ENCODE data around the gene SOWAHA. TPM values are rescaled to one million over a fixed set of nuclear protein-coding genes. Genes with fewer than 3 reads are reported as not detected.

SOWAHA gene
- total RNA-seq, 1 experiment from 2014 or later, result 0.21 TPM

GRCh38 chr5:132773601-132774355 lies 39.3 kb upstream of the SOWAHA start:
- Histone ChIP-seq H3K4me3 (ENCODE audit: insufficient read depth, low read depth, low read length) (no peak overlapping the region), H3K36me3 (replicated peaks; ENCODE audit: control insufficient read depth, insufficient read depth, low read length) (no peaks in the 10 kb centered on the region), H3K27me3 (ENCODE audit: control insufficient read depth, insufficient read depth, low read length) (peaks cover 26% of the 10 kb centered on the region)
- DNase-seq, result peak; percentile 16

GRCh38 chr5:132774406-132774805 lies 38.7 kb upstream of the SOWAHA start:
- peak; percentile 15 for DNase-seq
- peaks cover 29% of the 10 kb centered on the region for H3K27me3 ChIP-seq (ENCODE audit: control insufficient read depth, insufficient read depth, low read length)
- no peaks in the 10 kb centered on the region for H3K36me3 ChIP-seq (replicated peaks; ENCODE audit: control insufficient read depth, insufficient read depth, low read length)
- H3K4me3 ChIP-seq (ENCODE audit: insufficient read depth, low read depth, low read length), result no peak overlapping the region

DNA sequence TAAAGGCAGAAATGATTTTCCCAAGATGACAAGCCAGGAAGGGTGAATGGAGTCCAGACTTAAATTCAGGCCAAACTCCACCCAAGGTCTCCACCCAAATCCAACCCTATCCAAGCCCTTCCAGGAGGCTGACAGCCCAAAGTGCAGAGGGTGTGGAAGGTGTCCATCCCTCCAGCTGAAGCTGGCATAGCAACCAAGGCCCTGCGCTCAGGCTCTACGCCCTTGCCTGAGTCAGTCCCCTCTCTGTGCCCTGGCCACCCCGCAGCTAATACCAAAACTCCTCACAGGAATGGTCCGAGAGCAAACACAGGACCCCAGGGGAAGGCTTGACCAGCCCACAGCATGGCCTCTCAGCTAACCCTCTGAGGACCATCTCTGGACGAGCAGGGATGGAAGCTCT lies 38.2 kb upstream of the SOWAHA start:
- DNase-seq, result peak; percentile 11
- Histone ChIP-seq H3K27me3 (ENCODE audit: control insufficient read depth, insufficient read depth, low read length) (peaks cover 32% of the 10 kb centered on the region), H3K4me3 (ENCODE audit: insufficient read depth, low read depth, low read length) (no peak overlapping the region), H3K36me3 (replicated peaks; ENCODE audit: control insufficient read depth, insufficient read depth, low read length) (no peaks in the 10 kb centered on the region)

DNA sequence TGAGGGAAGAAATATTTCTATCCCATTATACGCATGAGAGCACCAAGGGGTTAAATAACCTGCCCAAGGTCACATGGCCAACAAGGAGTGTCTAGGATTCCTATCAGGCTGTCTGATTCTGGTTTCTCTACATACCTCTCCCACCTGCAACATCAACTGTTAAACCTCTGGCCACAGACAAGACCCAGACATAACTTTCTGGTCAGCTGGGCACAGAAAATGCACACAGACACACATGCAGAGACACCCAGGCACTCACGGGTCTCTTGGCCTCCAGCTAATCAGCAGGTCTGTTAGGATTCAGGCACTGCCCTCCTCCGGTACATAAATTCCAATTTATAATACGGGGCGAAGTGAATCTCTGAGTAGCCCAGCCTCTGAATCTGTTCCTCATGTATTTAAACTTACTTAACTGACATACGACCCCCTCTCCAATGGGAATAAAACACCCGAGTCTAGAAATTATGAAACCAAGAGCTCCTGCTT lies 37.6 kb upstream of the SOWAHA start:
- no peaks in the 10 kb centered on the region for H3K36me3 ChIP-seq (replicated peaks; ENCODE audit: control insufficient read depth, insufficient read depth, low read length)
- peaks cover 34% of the 10 kb centered on the region for H3K27me3 ChIP-seq (ENCODE audit: control insufficient read depth, insufficient read depth, low read length)
- DNase-seq, result peak; percentile 19
- no peak overlapping the region for H3K4me3 ChIP-seq (ENCODE audit: insufficient read depth, low read depth, low read length)

GRCh38 chr5:132776131-132776937 lies 36.8 kb upstream of the SOWAHA start:
- no peaks in the 10 kb centered on the region for H3K36me3 ChIP-seq (replicated peaks; ENCODE audit: control insufficient read depth, insufficient read depth, low read length)
- peak overlapping the region; percentile 63 for H3K4me3 ChIP-seq (ENCODE audit: insufficient read depth, low read depth, low read length)
- peaks cover 34% of the 10 kb centered on the region for H3K27me3 ChIP-seq (ENCODE audit: control insufficient read depth, insufficient read depth, low read length)
- peak; percentile 69 for DNase-seq

DNA sequence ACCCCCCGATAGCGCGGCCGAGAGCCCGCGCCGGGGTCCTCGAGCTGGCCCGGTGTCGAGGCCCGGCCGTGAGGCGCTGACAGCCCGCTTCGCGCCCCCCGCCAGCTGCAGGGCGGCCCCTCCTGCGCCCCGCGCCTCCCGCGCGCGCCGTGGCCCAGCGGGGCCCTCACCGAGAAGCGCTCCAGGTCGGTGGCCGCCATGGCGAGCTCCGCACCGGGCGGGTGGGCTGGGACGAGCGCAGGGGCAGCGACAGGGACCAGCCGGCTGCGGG lies 36.2 kb upstream of the SOWAHA start:
- DNase-seq, result peak; percentile 87
- Histone ChIP-seq H3K4me3 (ENCODE audit: insufficient read depth, low read depth, low read length) (peak overlapping the region; percentile 63), H3K27me3 (ENCODE audit: control insufficient read depth, insufficient read depth, low read length) (peaks cover 35% of the 10 kb centered on the region), H3K36me3 (replicated peaks; ENCODE audit: control insufficient read depth, insufficient read depth, low read length) (no peaks in the 10 kb centered on the region)

DNA sequence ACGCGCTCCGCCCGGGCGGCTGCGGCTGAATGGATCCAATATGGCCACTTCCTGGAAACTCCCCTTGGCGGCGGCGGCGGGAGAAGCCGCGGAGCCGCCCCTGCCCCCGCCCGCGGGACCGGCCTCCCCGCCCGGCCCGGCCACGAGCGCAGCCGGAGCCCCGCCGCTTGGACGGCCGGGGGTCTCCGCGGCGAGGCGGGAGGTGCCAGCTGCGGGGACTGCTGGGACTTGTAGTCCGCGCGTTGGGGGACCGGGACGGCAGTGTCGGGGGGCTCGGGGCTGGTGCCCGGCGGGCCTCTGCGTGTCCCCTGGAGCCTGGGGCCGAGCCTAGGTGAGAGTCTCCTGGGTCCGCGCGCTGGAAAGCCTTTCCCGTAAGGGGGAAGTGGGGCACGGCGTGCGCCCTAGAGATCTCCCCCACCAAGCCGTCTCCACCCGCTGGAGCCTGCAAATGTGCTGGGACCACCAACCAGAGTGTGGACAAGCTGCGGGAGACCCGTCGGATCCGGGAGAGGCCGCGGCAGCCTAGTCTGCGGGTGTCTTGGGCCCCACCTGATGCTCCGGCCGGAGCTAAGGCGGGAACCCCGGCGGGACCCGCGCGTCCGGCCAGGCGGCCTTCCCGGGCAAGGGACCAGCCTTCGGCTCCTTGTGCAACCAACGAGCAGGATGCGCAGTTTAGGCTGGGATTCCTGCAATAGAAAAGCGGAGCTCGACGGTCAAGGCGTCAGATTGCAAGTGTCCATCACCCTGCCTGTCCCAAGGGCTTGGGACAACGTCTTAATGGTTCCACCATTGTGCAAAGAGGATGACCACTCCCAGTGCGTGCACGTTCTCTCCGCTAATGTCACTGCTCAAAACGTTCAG lies 35.7 kb upstream of the SOWAHA start, which contains the start of gene SEPTIN8:
Gene SEPTIN8 (minus strand): TSS at position 31 of the 861 bp plus-strand sequence. CDS start 102 bp downstream, outside the sequence.
- peak; percentile 78 for DNase-seq
- peaks cover 36% of the 10 kb centered on the region for H3K27me3 ChIP-seq (ENCODE audit: control insufficient read depth, insufficient read depth, low read length)
- H3K36me3 ChIP-seq (replicated peaks; ENCODE audit: control insufficient read depth, insufficient read depth, low read length), result no peaks in the 10 kb centered on the region
- H3K4me3 ChIP-seq (ENCODE audit: insufficient read depth, low read depth, low read length), result peak within 1 kb of the TSS; percentile 63

DNA sequence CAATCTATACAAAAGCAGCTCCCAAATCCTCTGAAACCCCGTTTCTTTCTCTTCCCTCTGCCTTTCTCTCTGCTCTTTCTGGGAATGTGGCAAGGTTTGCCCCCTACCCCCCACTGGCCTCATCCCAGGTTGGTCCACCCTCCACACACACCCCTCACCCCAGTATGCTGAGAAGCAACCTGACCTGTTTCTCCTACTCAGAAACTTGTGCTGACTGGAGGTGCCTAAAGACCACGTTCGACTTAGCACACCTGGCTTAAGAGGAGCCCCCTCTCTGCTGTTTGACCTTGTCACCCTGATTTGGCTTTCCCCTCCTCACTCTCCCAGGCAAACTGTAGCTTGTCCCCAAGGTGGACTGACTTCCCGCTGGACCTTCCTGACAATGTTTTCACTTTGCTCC lies 35.0 kb upstream of the SOWAHA start:
- Histone ChIP-seq H3K4me3 (ENCODE audit: insufficient read depth, low read depth, low read length) (no peak overlapping the region), H3K27me3 (ENCODE audit: control insufficient read depth, insufficient read depth, low read length) (peaks cover 36% of the 10 kb centered on the region), H3K36me3 (replicated peaks; ENCODE audit: control insufficient read depth, insufficient read depth, low read length) (no peaks in the 10 kb centered on the region)
- peak; percentile 44 for DNase-seq

- no peak for DNase-seq
- Histone ChIP-seq H3K36me3 (replicated peaks; ENCODE audit: control insufficient read depth, insufficient read depth, low read length) (no peaks in the 10 kb centered on the region), H3K4me3 (ENCODE audit: insufficient read depth, low read depth, low read length) (no peak overlapping the region), H3K27me3 (ENCODE audit: control insufficient read depth, insufficient read depth, low read length) (peaks cover 38% of the 10 kb centered on the region)
Observed at GRCh38 chr5:132778856-132779255, 34.2 kb upstream of the SOWAHA start.

DNA sequence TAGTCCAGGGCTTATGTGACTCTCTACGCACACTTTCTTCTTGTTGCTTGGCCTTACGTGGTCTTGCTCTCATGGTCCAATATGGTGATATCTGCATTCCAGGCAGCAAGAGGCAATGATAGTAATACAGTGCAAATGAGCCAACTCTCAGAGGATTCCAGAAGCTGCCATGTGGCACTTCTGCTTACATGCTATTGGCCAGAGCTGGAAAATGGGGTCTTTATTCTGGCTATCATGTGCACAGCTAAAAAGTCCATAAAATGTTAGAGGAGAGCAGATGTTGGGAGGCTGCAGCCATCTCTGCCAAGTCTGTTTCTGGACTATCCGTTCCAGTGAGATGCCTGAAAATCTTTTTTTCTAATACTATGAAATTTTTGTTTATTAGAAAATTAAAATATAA lies 33.1 kb upstream of the SOWAHA start:
- Histone ChIP-seq H3K27me3 (ENCODE audit: control insufficient read depth, insufficient read depth, low read length) (peaks cover 38% of the 10 kb centered on the region), H3K36me3 (replicated peaks; ENCODE audit: control insufficient read depth, insufficient read depth, low read length) (no peaks in the 10 kb centered on the region), H3K4me3 (ENCODE audit: insufficient read depth, low read depth, low read length) (no peak overlapping the region)
- no peak for DNase-seq

- no peak overlapping the region for H3K4me3 ChIP-seq (ENCODE audit: insufficient read depth, low read depth, low read length)
- H3K27me3 ChIP-seq (ENCODE audit: control insufficient read depth, insufficient read depth, low read length), result peaks cover 35% of the 10 kb centered on the region
Observed at GRCh38 chr5:132780577-132780976, 32.5 kb upstream of the SOWAHA start.

GRCh38 chr5:132781029-132781428 lies 32.1 kb upstream of the SOWAHA start:
- H3K27me3 ChIP-seq (ENCODE audit: control insufficient read depth, insufficient read depth, low read length), result peaks cover 32% of the 10 kb centered on the region
- no peak for DNase-seq
- H3K4me3 ChIP-seq (ENCODE audit: insufficient read depth, low read depth, low read length), result no peak overlapping the region
- H3K36me3 ChIP-seq (replicated peaks; ENCODE audit: control insufficient read depth, insufficient read depth, low read length), result no peaks in the 10 kb centered on the region

More at GRCh38 chr5:132780577-132780976, 32.5 kb upstream of the SOWAHA start:
- H3K36me3 ChIP-seq (replicated peaks; ENCODE audit: control insufficient read depth, insufficient read depth, low read length), result no peaks in the 10 kb centered on the region
- no peak for DNase-seq

DNA sequence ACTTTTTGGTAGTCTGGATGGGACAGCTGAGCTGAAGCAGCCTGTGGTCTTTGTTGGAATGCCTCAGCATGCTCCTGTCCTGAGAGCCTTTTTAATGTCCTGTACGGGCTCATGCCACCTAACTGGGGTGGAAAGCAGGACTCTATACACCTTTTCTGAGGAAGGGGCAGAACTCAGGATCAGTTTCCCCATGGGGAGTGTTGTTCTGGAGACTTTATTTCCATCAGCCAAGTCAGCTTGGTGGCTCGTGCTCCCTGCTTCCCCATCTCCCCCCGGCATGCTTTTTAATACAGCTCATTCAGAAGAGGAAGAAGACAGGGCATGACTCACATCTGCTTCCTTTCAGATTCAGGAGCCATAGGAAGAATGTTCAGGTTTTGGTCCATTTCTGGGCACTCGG lies 31.0 kb upstream of the SOWAHA start:
- DNase-seq, result no peak
- H3K27me3 ChIP-seq (ENCODE audit: control insufficient read depth, insufficient read depth, low read length), result peaks cover 25% of the 10 kb centered on the region
- no peaks in the 10 kb centered on the region for H3K36me3 ChIP-seq (replicated peaks; ENCODE audit: control insufficient read depth, insufficient read depth, low read length)
- H3K4me3 ChIP-seq (ENCODE audit: insufficient read depth, low read depth, low read length), result no peak overlapping the region

GRCh38 chr5:132785365-132785764 lies 27.7 kb upstream of the SOWAHA start:
- no peak for DNase-seq
- H3K4me3 ChIP-seq (ENCODE audit: insufficient read depth, low read depth, low read length), result no peak overlapping the region
- no peaks in the 10 kb centered on the region for H3K36me3 ChIP-seq (replicated peaks; ENCODE audit: control insufficient read depth, insufficient read depth, low read length)
- peaks cover 4% of the 10 kb centered on the region; the same call in 1 of the 2 replicates for H3K27me3 ChIP-seq (ENCODE audit: control insufficient read depth, insufficient read depth, low read length)
